ENCODE measurements around the gene MARS1.
"Not testable (repeated sequence)": the region's sequence is repeated elsewhere in the genome, so short reads cannot be mapped to it uniquely, and the experiment has no call there.

The MARS1 gene

GRCh38 chr12:57444337-57444736 is 43.5 kb upstream of the MARS1 start:
- POLR2A ChIA-PET; H3K4me3 ChIP-seq (ENCODE audit: low read depth, low read length); H3K36me3 ChIP-seq (ENCODE audit: control insufficient read depth in 2 of 2, insufficient read depth in 1 of 2, low read length in 2 of 2); H3K27ac ChIP-seq (ENCODE audit: extremely low read depth, low read depth, low read length); H3K9me3 ChIP-seq (ENCODE audit: control insufficient read depth, insufficient read depth, low read depth, low read length); H3K4me1 ChIP-seq (ENCODE audit: control insufficient read depth, insufficient read depth, low read length): not testable (repeated sequence)
- TF ChIP-seq PRDM10 (tag by site-specific recombination; IDR thresholded peaks at IDR 0.05) = peak; percentile 77
- CTCF ChIA-PET = interaction anchor here (0.5 to 1.6 kb wide), 3 partner anchors 9 to 162 kb away, joined by 8 to 12 read pairs (median 8); partner anchors contain the start of gene INHBE

DNA sequence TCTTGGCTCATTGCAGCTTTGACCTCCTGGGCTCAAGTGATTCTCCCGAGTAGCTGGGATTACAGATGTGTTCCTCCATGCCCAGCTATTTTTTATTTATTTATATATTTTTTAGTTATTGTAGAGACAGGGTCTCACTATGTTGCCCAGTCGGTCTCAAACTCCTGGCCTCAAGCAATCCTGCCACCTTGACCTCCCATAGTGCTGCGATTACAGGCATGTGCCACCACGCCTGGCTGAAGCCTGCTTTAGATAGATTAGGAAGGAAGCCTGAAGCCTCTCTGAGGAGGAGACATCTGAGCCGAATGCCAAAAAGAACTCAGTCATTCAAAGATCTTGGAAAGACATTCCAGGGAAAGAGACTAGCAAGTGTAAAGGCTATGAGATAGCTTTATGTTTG is 43.1 kb upstream of the MARS1 start:
- ChIA-PET CTCF (interaction anchor here (0.6 to 1.6 kb wide), 3 partner anchors 8 to 168 kb away, joined by 4 to 12 read pairs (median 8); partner anchors contain the start of gene INHBE), POLR2A (no interaction called here)
- Histone ChIP-seq H3K4me1 (ENCODE audit: control insufficient read depth, insufficient read depth, low read length) (no peaks in the 10 kb centered on the region), H3K36me3 (ENCODE audit: control insufficient read depth in 2 of 2, insufficient read depth in 1 of 2, low read length in 2 of 2) (no peaks in the 10 kb centered on the region), H3K4me3 (ENCODE audit: low read depth, low read length) (no peak overlapping the region), H3K9me3 (ENCODE audit: control insufficient read depth, insufficient read depth, low read depth, low read length) (no peaks in the 10 kb centered on the region), H3K27ac (ENCODE audit: extremely low read depth, low read depth, low read length) (no peak overlapping the region)
- no peak for TF ChIP-seq ZSCAN4 (tag by site-specific recombination; IDR thresholded peaks at IDR 0.05)
- TF ChIP-seq ZNF121 (tag by site-specific recombination; IDR thresholded peaks at IDR 0.05) = peak; percentile 81
- 0 out of 2 replicates have a peak, but pooled peaks have one; percentile 2 for TF ChIP-seq PRDM10 (tag by site-specific recombination; IDR thresholded peaks at IDR 0.05)
- no peak for TF ChIP-seq ZNF558 (tag by site-specific recombination; IDR thresholded peaks at IDR 0.05)

GRCh38 chr12:57446292-57446960 is 41.4 kb upstream of the MARS1 start:
- H3K4me3 ChIP-seq (ENCODE audit: low read depth, low read length) = no peak overlapping the region
- H3K4me1 ChIP-seq (ENCODE audit: control insufficient read depth, insufficient read depth, low read length) = no peaks in the 10 kb centered on the region
- ChIA-PET CTCF (interaction anchor here (0.6 to 2.4 kb wide), 6 partner anchors 10 to 270 kb away, joined by 3 to 14 read pairs (median 4); partner anchors contain the start of gene GLI1), POLR2A (no interaction called here)
- H3K9me3 ChIP-seq (ENCODE audit: control insufficient read depth, insufficient read depth, low read depth, low read length) = no peaks in the 10 kb centered on the region
- H3K36me3 ChIP-seq (ENCODE audit: control insufficient read depth in 2 of 2, insufficient read depth in 1 of 2, low read length in 2 of 2) = no peaks in the 10 kb centered on the region
- H3K27ac ChIP-seq (ENCODE audit: extremely low read depth, low read depth, low read length) = no peak overlapping the region
- TF ChIP-seq ZNF398 (tag by site-specific recombination; IDR thresholded peaks at IDR 0.05) (no peak), ZNF513 (tag by site-specific recombination; IDR thresholded peaks at IDR 0.05) (no peak), ZNF175 (tag by site-specific recombination; IDR thresholded peaks at IDR 0.05) (no peak), SCRT1 (tag by site-specific recombination; IDR thresholded peaks at IDR 0.05; ENCODE audit: borderline replicate concordance) (no peak), ZBTB7A (tag by site-specific recombination; IDR thresholded peaks at IDR 0.05; ENCODE audit: low read depth) (no peak), ZNF510 (tag by site-specific recombination; IDR thresholded peaks at IDR 0.05; ENCODE audit: insufficient replicate concordance) (no peak)
- TF ChIP-seq, protein P1, sequence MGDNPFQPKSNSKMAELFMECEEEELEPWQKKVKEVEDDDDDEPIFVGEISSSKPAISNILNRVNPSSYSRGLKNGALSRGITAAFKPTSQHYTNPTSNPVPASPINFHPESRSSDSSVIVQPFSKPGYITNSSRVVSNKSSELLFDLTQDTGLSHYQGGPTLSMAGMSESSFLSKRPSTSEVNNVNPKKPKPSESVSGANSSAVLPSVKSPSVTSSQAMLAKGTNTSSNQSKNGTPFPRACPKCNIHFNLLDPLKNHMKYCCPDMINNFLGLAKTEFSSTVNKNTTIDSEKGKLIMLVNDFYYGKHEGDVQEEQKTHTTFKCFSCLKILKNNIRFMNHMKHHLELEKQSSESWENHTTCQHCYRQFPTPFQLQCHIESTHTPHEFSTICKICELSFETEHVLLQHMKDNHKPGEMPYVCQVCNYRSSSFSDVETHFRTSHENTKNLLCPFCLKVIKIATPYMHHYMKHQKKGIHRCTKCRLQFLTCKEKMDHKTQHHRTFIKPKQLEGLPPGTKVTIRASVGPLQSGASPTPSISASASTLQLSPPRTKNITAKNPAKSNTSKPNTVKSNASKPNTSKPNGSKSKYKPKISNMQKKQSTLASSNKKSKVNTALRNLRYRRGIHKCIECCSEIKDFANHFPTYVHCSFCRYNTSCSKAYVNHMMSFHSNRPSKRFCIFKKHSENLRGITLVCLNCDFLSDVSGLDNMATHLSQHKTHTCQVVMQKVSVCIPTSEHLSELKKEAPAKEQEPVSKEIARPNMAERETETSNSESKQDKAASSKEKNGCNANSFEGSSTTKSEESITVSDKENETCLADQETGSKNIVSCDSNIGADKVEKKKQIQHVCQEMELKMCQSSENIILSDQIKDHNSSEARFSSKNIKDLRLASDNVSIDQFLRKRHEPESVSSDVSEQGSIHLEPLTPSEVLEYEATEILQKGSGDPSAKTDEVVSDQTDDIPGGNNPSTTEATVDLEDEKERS (tag by site-specific recombination; IDR thresholded peaks at IDR 0.05) = no peak
